ENCODE results near the gene PHF21B.

DNA sequence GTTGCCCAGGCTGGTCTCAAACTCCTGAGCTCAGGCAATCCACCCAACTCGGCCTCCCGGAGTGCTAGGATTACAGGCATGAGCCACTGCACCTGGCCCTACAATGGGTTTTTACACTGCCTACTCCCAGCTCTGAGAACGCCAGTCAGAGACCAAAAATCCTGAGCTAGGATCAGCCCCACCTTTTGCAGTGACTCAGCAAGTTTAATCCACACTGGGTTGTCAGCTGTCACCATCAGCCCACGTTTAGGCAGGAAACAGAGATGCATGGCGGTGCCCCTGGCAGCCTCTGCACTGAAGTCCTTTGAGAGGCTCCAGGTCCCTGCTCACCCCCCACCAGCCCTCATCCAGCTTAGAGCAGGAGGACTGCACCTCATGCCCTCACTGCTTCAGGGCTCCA is 139.8 kb downstream of the PHF21B start:
- TF ChIP-seq, protein P1, sequence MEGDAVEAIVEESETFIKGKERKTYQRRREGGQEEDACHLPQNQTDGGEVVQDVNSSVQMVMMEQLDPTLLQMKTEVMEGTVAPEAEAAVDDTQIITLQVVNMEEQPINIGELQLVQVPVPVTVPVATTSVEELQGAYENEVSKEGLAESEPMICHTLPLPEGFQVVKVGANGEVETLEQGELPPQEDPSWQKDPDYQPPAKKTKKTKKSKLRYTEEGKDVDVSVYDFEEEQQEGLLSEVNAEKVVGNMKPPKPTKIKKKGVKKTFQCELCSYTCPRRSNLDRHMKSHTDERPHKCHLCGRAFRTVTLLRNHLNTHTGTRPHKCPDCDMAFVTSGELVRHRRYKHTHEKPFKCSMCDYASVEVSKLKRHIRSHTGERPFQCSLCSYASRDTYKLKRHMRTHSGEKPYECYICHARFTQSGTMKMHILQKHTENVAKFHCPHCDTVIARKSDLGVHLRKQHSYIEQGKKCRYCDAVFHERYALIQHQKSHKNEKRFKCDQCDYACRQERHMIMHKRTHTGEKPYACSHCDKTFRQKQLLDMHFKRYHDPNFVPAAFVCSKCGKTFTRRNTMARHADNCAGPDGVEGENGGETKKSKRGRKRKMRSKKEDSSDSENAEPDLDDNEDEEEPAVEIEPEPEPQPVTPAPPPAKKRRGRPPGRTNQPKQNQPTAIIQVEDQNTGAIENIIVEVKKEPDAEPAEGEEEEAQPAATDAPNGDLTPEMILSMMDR (IDR thresholded peaks at IDR 0.05) = no peak
- no peak for TF ChIP-seq SIN3A (IDR thresholded peaks at IDR 0.05; ENCODE audit: borderline replicate concordance, insufficient read depth, low read depth, low read length)
- no peak for TF ChIP-seq TCF7L2 (IDR thresholded peaks at IDR 0.05; ENCODE audit: low read depth, low read length)
- no peak for TF ChIP-seq POLR2AphosphoS5 (IDR thresholded peaks at IDR 0.05; ENCODE audit: low read depth, low read length)
- TF ChIP-seq, protein P2, sequence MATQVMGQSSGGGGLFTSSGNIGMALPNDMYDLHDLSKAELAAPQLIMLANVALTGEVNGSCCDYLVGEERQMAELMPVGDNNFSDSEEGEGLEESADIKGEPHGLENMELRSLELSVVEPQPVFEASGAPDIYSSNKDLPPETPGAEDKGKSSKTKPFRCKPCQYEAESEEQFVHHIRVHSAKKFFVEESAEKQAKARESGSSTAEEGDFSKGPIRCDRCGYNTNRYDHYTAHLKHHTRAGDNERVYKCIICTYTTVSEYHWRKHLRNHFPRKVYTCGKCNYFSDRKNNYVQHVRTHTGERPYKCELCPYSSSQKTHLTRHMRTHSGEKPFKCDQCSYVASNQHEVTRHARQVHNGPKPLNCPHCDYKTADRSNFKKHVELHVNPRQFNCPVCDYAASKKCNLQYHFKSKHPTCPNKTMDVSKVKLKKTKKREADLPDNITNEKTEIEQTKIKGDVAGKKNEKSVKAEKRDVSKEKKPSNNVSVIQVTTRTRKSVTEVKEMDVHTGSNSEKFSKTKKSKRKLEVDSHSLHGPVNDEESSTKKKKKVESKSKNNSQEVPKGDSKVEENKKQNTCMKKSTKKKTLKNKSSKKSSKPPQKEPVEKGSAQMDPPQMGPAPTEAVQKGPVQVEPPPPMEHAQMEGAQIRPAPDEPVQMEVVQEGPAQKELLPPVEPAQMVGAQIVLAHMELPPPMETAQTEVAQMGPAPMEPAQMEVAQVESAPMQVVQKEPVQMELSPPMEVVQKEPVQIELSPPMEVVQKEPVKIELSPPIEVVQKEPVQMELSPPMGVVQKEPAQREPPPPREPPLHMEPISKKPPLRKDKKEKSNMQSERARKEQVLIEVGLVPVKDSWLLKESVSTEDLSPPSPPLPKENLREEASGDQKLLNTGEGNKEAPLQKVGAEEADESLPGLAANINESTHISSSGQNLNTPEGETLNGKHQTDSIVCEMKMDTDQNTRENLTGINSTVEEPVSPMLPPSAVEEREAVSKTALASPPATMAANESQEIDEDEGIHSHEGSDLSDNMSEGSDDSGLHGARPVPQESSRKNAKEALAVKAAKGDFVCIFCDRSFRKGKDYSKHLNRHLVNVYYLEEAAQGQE (IDR thresholded peaks at IDR 0.05; ENCODE audit: insufficient read depth in 1 of 2, low read depth in 2 of 2, low read length in 1 of 2) = no peak
